Measurements from ENCODE around the gene SDR9C7.

GRCh38 chr12:56943878-56944277, 9.7 kb upstream of the SDR9C7 start:
- TF ChIP-seq, protein P1, sequence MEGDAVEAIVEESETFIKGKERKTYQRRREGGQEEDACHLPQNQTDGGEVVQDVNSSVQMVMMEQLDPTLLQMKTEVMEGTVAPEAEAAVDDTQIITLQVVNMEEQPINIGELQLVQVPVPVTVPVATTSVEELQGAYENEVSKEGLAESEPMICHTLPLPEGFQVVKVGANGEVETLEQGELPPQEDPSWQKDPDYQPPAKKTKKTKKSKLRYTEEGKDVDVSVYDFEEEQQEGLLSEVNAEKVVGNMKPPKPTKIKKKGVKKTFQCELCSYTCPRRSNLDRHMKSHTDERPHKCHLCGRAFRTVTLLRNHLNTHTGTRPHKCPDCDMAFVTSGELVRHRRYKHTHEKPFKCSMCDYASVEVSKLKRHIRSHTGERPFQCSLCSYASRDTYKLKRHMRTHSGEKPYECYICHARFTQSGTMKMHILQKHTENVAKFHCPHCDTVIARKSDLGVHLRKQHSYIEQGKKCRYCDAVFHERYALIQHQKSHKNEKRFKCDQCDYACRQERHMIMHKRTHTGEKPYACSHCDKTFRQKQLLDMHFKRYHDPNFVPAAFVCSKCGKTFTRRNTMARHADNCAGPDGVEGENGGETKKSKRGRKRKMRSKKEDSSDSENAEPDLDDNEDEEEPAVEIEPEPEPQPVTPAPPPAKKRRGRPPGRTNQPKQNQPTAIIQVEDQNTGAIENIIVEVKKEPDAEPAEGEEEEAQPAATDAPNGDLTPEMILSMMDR (IDR thresholded peaks at IDR 0.05; ENCODE audit: insufficient read depth, low read depth, low read length) = no peak
- no peak for TF ChIP-seq EZH2 (IDR thresholded peaks at IDR 0.05; ENCODE audit: insufficient read depth, low read length)

Measured in astrocyte (in vitro differentiated cells and primary cell).